ENCODE measurements around the gene PCSK5.
"Not testable (repeated sequence)": the region's sequence is repeated elsewhere in the genome, so short reads cannot be mapped to it uniquely, and the experiment has no call there.

PCSK5 gene

GRCh38 chr9:75962013-75962661 is 71.7 kb downstream of the PCSK5 start:
- DNase-seq (ENCODE audit: insufficient read length, low spot score) (no peak), FAIRE-seq (no peak)

GRCh38 chr9:75962662-75963036 is 72.2 kb downstream of the PCSK5 start:
- DNase-seq (ENCODE audit: insufficient read length, low spot score) = no peak
- FAIRE-seq = no peak

DNA sequence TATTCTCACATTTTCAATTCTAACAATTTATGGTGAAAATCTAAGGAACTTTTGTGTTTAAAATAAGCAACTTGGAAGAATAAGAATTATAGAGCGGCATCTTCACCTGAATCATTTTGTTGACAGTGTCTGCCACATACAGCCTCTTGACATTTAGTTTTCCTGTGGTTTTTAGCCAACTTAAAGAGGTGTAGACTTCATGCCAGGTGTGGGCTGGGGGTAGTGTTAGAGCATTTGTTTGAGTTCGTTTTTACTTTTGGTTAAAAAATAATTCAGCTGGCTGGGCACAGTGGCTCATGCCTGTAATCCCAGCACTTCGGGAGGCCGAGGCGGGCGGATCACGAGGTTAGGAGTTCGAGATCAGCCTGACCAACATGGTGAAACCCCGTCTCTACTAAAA is 72.8 kb downstream of the PCSK5 start:
- not testable (repeated sequence) for FAIRE-seq; DNase-seq (ENCODE audit: insufficient read length, low spot score)

- FAIRE-seq = no peak
- no peak for DNase-seq (ENCODE audit: insufficient read length, low spot score)
Measured at GRCh38 chr9:75964427-75964826, 74.0 kb downstream of the PCSK5 start.

GRCh38 chr9:75965231-75965630 is 74.8 kb downstream of the PCSK5 start:
- DNase-seq (ENCODE audit: insufficient read length, low spot score) (no peak), FAIRE-seq (no peak)

- DNase-seq (ENCODE audit: insufficient read length, low spot score) (no peak), FAIRE-seq (no peak)
Measured at GRCh38 chr9:75967556-75967955, 77.1 kb downstream of the PCSK5 start.

DNA sequence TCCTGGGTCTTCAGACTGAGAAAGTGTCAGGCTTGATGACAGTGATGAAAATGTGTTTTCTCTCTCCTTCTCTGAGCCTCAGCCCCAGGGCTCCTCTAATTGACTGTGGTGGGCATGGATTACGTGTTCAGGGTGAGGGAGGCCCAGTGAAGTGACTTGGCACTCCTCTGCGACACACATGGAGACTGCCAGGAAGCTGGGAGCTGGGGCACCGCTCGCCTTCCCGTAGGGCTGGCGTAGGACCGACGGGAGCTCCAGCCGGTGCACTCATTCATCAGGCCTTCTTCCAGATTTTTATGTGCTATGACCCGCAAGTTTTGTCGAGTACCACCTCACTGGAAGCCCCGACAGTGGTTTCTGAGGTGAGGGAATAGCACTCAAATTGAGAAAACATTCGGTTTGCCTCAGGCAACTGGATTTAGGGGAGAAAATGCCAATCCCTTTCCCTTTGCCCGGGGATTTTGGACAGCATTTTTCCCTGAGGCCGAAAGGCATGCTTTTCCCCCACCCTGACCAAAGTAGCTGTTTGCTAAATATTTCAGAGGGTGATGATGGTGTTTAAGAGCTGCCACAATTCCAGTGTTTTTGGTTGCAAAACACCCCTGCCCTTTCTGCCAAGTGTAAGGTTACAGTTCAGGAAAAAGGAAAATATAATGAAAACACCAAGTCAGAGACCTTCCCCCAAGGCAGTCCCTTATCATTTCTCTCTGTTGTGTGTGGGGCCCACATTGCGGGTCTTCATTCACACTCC is 83.7 kb downstream of the PCSK5 start:
- no peak for FAIRE-seq
- DNase-seq (ENCODE audit: insufficient read length, low spot score) = no peak

DNA sequence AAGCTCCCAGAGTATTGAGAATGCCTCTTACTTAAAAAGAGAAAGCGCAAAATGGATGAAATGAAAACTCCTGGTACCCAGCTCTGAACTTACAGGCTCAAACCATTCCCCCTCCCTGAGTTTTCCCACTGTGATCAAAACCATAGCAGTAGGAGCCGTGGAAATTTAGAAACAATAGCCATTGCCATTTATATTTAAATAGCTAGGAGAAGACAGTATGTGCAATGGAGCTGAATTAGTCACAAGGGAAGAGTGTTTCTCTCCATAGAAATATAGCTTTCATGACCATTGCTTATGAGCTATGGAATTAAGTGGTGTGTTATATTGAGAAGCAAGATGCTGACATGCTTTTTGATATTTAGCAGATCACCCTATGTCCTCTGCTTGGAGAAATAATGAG is 84.6 kb downstream of the PCSK5 start:
- DNase-seq (ENCODE audit: insufficient read length, low spot score) (no peak), FAIRE-seq (no peak)

DNA sequence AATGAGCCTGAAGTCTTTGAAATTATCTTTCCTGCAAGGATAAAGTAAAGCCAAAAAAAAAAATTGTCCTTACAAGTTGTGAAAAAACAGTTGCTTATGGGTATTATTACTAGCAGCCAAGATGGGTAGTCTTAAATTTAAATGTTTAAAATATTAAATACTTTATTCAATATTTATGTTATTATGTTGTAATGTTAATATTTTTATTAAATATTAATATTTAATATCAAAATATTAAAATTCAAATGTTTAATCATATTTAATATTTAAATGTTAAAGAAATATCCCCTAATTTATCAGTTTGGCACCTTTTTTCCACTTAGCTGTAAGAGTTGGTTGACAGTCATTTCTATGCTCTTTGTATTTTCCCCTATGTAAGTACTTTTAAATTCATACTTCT is 86.1 kb downstream of the PCSK5 start:
- FAIRE-seq (no peak), DNase-seq (ENCODE audit: insufficient read length, low spot score) (no peak)

GRCh38 chr9:75979362-75979761 is 88.9 kb downstream of the PCSK5 start:
- FAIRE-seq = no peak
- DNase-seq (ENCODE audit: insufficient read length, low spot score) = no peak

DNA sequence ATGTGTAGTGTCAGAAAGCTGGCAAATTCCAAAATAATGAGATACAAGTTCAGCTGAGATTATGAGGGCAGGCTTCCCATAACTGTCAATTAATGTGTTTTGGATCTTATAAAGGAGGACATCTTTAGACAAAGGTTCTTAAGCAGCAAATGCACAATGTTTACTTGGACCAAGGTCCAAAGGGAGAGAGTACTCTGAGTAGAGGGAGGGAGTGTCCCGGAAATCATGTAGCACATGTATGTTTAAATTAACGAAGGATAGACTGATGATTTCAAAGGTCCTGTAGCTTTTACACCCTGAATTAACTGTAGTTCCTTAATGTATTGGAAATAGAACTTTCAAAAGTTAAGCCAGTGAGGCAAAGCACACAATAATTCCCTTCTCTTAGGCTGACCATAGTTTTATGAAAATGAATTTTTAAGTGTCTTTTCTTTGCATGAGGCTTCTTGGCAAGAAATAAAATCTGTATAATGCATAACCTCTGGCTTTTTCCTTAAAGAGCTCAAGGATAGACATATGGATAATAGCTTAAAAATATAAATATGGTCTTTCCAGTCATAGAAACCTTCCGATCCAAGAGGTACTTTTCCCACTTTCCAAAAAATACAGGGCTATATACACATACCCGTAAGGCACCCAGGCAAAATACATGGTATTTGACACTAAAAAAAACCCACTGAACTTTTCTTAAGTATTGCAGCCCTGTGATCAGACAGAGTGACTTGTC is 93.0 kb downstream of the PCSK5 start:
- DNase-seq (ENCODE audit: insufficient read length, low spot score) = no peak
- no peak for FAIRE-seq

DNA sequence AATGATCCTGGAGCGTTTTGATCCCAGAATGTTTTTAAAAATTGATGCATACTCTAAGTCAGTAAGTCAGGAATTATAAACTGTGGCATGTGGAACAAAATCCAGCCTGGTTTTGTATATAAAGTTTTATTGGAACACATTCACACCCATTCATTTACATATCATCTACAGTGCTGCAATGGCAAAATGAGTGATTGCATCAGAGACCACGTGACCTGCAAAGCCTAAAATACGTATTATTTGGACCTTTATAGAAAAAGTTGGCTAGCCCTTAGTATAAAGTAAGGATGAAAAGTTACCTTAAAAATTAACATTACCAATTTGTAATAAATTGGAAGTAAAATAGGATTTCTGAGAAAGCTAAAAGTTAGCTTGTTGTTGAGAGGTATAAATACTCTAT is 95.0 kb downstream of the PCSK5 start:
- no peak for FAIRE-seq

GRCh38 chr9:75988663-75989062 is 98.2 kb downstream of the PCSK5 start:
- DNase-seq (ENCODE audit: insufficient read length, low spot score) (no peak), FAIRE-seq (no peak)

More for the DNA sequence above, 95.0 kb downstream of the PCSK5 start:
- DNase-seq (ENCODE audit: insufficient read length, low spot score) = no peak

GRCh38 chr9:75990156-75990555 is 99.7 kb downstream of the PCSK5 start:
- DNase-seq (ENCODE audit: insufficient read length, low spot score) (no peak), FAIRE-seq (no peak)

GRCh38 chr9:75990576-75991304 is 100.3 kb downstream of the PCSK5 start:
- FAIRE-seq (no peak), DNase-seq (ENCODE audit: insufficient read length, low spot score) (no peak)

DNA sequence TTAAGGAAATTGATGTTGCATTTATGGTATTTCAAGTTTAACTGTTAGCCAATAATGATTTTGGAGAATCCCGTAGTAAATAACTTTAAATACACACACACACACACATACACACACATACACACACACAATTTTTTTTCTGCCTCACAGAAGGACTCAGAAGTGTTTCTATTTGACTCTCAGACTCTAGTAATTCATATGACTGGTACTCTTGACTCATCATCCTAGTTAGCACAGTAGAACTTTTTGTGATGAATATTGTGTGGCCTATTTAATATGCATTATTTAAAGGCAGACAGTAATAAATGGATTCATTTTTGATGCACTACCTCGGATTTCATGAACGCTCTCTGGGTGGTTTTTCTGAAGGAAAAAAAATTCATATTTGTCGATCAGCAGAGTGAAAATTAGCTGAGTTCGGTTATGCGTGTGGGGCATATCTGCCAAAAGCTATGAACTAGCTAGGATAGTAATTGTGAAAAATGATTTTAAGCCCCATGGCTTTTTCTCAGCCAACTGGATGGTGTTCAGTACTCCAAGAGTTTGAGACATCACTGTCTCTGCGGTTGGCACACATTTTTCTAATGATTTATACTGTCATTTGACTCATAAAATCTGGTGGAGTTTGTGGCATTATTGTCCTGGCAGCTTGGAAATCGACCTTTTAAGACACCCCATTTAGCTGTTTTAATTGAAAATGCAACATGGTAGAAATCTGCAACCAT is 102.2 kb downstream of the PCSK5 start:
- DNase-seq (ENCODE audit: insufficient read length, low spot score) (no peak), FAIRE-seq (no peak)

DNA sequence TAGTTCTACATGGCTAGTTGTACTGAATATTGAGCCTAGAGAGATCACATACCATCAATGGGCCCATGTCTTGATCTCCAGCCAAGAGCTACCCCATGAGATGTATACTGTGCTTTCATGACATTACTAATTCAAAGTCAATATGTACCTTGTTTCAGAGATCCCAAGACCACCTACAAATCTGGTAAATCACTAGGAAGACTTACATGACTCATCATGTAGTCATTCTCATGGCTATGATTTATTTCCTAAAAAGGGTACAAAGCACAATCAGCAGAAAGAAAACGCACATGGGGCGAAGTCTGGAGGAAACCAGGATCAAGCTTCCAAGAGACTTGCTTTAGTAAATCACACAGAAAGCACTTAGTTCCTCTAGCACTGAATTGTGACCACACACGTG is 103.0 kb downstream of the PCSK5 start:
- no peak for FAIRE-seq
- no peak for DNase-seq (ENCODE audit: insufficient read length, low spot score)

- no peak for DNase-seq (ENCODE audit: insufficient read length, low spot score)
- FAIRE-seq = no peak
Measured at GRCh38 chr9:75995066-75995465, 104.6 kb downstream of the PCSK5 start.

DNA sequence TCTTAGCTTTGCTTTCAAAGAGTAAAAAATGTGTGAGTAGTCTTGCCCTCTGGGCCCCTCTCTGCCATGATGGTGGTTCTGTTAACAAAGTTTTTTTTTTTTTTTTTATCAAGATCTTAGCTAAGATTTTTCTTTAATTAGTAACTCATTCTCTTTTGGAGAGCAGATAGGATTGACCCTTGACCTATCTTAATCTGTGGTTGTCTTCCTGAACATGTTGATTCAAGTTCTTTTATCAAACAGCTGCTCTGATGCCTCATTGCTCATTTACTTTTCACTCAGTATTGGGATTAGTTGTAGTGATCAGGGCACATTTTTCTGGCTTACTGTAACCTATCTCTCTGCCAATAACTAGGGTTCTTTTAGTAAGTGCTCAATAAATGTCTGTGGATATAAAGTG is 106.3 kb downstream of the PCSK5 start:
- FAIRE-seq = no peak
- no peak for DNase-seq (ENCODE audit: insufficient read length, low spot score)

DNA sequence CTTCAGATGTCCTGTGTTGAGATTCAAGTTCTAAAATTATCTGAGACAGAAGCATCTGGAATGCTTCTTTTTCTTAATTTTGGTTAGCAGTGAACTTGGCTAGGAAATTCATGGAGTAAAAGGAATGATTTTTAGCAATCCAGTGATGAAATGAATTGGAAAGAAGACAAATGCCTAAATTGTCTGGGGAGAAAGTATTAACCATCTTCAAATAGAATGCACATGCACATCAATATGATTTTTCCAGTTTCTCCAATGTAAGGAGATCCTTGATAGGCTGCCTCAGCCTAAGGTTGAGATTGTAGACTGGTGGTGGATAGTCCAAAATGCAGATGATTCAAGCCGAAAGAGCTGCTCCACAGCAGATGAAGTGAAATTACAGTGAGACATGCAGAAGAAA is 106.7 kb downstream of the PCSK5 start:
- FAIRE-seq (no peak), DNase-seq (ENCODE audit: insufficient read length, low spot score) (no peak)

Data from GM19239 (cell line).